GM12891 (cell line): ENCODE results near the gene ZDHHC17.

ENCODE experiments used
- POLR2A ChIP-seq: IDR thresholded peaks from 2 replicates; pipeline ENCODE4 v1.6.1; 2011; ENCODE audit warnings: low read depth, low read length, control low read depth
- POLR2AphosphoS5 ChIP-seq: IDR thresholded peaks from 2 replicates; pipeline ENCODE4 v1.6.1; 2011; ENCODE audit warnings: low read depth, low read length, control low read depth
- POU2F2 ChIP-seq: IDR thresholded peaks from 2 replicates; pipeline ENCODE4 v1.6.1; 2011; ENCODE audit warnings: low read depth, mild to moderate bottlenecking, control low read depth, low read length, moderate library complexity
- TAF1 ChIP-seq: IDR thresholded peaks from 2 replicates; pipeline ENCODE4 v1.6.1; 2011; ENCODE audit warnings: low read depth, low read length, control low read depth

DNA sequence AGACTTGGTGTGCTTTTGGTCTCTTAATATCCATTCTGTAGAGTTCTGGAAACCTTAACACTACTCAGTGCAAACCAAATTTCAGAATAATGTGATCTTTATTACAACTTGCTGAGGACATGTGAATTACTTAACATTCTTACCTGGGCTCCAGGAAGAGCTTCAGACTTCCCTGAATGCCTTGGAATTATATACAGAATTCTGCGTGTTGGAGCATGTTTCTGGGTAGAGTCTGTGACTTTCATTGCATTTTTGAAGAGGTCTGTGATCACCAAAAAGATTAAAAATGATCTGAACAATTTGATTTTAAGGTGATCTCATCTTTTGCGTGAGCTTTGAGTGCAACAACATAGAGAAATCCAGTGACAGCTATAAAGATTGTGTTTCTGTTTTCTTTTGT, 35.4 kb downstream of the ZDHHC17 start:
- TF ChIP-seq POLR2A (no peak), POLR2AphosphoS5 (no peak), TAF1 (no peak), POU2F2 (no peak)
